ENCODE results near the gene MYO18B. TPM values are rescaled to one million over a fixed set of nuclear protein-coding genes. Genes with fewer than 3 reads are reported as not detected.

The MYO18B gene
- total and polyA plus RNA-seq, 2 of the 8 experiments (the other 6 are each of a cell fraction or from before 2014, with no cell fraction given) = 0.62 to 0.78 TPM

- TF ChIP-seq BRCA1 (IDR thresholded peaks at IDR 0.05; ENCODE audit: low read depth, low read length) = no peak
- TF ChIP-seq TAF1 (IDR thresholded peaks at IDR 0.05; ENCODE audit: low read depth, low read length) = no peak
- TF ChIP-seq CREB1 (IDR thresholded peaks at IDR 0.05) = no peak
- no peak for TF ChIP-seq BACH1 (IDR thresholded peaks at IDR 0.05; ENCODE audit: low read length)
- no peak for TF ChIP-seq RFX5 (IDR thresholded peaks at IDR 0.05; ENCODE audit: borderline replicate concordance, low read depth, low read length)
These were observed 256.1 kb downstream of the MYO18B start (continued) for GRCh38 chr22:25997886-25998775.
